Measurements from ENCODE around the gene RBCK1.

The RBCK1 gene

DNA sequence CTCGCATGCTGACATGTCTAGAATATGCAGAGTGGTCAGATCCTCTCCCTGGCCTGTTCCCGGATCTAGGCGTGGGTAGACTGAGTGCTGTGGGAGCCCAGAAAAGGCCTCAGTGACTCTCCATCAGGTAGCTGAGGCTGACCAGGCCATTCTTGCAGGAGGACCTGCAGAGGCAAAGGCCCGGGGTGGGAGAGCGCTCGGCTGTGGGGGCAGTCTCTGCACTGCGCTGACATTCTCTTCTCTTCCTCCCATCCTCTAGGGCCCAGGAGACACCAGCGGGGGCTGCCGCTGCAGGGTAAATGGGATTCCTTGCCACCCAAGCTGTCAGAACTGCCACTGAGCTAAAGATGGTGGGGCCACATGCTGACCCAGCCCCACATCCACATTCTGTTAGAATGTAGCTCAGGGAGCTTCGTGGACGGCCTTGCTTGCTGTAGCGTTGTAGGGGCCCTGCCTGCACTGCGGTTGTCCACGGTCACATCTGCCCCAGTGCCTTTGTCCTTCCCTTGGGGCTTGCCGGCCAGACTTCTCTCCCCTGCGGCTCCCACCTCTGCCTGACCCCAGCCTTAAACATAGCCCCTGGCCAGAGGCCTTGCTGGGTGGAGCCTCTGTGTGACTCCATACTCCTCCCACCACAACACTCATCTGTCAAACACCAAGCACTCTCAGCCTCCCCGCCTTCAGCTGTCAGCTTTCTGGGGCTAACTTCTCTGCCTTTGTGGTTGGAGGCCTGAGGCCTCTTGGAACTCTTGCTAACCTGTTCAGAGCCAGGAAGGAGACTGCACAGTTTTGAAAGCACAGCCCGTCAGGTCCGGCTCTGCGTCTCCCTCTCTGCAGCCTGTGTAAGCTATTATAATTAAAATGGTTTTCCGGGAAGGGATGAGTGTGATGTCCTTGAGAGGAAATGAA lies 22.2 kb downstream of the RBCK1 start:
- no peak for DNase-seq (ENCODE audit: low read depth)
- H3K4me3 ChIP-seq (ENCODE audit: low read depth, low read length) = no peak overlapping the region
- TF ChIP-seq, protein P1, sequence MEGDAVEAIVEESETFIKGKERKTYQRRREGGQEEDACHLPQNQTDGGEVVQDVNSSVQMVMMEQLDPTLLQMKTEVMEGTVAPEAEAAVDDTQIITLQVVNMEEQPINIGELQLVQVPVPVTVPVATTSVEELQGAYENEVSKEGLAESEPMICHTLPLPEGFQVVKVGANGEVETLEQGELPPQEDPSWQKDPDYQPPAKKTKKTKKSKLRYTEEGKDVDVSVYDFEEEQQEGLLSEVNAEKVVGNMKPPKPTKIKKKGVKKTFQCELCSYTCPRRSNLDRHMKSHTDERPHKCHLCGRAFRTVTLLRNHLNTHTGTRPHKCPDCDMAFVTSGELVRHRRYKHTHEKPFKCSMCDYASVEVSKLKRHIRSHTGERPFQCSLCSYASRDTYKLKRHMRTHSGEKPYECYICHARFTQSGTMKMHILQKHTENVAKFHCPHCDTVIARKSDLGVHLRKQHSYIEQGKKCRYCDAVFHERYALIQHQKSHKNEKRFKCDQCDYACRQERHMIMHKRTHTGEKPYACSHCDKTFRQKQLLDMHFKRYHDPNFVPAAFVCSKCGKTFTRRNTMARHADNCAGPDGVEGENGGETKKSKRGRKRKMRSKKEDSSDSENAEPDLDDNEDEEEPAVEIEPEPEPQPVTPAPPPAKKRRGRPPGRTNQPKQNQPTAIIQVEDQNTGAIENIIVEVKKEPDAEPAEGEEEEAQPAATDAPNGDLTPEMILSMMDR (conservative IDR thresholded peaks at IDR 0.05; ENCODE audit: low read depth, low read length) = no peak

DNA sequence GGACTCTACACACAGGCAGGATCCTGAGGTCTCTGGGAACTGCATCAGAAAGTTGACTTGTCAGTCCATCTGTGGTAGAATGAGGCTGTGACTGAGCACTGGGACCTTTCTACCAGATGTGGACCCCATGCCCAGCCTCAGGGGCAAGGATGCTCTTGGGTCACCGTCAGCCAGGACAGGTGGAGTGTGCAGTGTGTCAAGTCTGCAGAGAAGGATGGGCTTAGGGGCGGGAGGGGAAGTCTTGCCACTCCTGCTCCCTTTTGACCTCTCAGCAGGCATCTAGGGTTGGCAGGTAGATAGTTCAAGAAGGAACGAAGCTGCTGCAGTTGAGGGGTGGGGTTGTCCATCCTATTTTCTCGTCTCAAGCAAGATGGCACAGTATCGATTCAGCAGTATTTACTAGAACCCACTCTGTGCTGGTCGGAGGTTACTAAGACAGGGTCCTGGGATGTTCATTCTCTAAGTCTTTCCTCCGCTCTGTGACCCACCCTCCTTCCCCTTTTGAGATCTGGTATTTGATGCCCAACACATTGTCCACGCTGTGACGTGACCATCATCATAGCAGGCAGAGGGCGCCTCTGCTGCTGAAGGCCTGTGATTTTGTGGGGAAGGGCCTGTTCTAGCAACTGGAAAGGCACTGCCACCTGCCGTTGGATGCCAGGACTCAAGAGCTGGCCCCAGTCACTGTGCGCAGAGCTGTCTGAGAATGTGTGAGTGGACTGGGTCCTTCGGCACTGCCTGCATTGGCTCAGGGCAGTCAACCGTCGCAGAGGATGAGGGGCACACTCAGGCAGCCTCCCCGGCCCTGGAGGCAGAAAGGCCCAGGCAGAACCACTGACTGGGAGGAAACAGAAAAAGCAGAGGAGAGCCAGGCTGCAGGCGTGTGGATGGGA lies 23.2 kb downstream of the RBCK1 start:
- TF ChIP-seq, protein P1 (conservative IDR thresholded peaks at IDR 0.05; ENCODE audit: low read depth, low read length) = peak; percentile 69
- DNase-seq (ENCODE audit: low read depth) = peak; percentile 80
- no peak overlapping the region for H3K4me3 ChIP-seq (ENCODE audit: low read depth, low read length)

DNA sequence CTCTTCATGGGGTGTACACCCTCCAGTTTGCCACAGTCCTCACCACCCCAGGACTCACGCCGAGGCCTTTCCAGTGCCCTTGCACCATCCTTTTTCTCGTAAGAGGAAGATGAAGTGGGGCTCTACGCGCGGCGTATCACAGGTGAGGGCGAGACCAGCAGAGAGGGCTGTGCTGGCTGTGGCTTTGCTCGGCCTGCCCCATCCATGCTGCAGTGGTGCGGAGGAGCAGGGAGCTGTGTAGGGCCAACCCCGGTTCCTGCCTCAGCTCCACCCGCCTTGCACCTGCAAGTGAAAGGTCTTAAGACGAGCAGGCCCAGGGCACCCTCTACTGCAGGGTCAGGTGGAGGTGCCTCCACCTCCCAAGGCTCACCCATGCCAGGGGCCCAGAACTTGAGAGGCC lies 24.1 kb downstream of the RBCK1 start:
- no peak overlapping the region for H3K4me3 ChIP-seq (ENCODE audit: low read depth, low read length)
- TF ChIP-seq, protein P1 (conservative IDR thresholded peaks at IDR 0.05; ENCODE audit: low read depth, low read length) = no peak
- no peak for DNase-seq (ENCODE audit: low read depth)

DNA sequence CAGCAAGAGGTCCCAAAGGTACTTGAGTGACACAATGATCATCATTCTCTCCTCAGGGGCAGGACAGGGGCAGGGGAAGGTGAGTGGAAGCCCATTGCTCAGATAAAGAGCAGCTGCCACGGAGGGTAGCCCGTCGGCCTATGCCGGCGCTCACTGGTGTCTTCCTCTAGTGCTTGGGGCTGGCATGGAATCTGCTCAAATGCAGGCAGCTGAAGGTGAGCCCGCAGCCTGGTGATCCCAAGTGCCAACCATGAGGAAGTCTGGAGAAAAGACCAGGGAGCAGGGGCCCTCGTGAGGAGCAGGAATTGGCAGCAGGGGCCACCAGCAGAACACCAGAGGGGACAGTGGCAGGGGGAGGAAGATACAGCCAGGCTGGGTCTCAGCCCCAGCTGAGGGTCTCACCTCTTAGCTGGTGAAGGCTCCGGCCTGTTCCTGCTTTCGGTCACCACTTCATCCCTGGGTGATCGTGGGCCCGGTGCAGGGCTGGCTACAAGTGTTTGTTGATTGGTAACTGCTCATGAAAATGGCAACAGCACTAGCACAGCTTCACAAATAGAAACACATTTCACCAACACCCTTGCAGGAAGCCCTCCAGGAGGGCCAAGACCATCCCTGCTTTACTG lies 24.7 kb downstream of the RBCK1 start:
- H3K4me3 ChIP-seq (ENCODE audit: low read depth, low read length) = no peak overlapping the region
- TF ChIP-seq, protein P1 (conservative IDR thresholded peaks at IDR 0.05; ENCODE audit: low read depth, low read length) = no peak
- no peak for DNase-seq (ENCODE audit: low read depth)

DNA sequence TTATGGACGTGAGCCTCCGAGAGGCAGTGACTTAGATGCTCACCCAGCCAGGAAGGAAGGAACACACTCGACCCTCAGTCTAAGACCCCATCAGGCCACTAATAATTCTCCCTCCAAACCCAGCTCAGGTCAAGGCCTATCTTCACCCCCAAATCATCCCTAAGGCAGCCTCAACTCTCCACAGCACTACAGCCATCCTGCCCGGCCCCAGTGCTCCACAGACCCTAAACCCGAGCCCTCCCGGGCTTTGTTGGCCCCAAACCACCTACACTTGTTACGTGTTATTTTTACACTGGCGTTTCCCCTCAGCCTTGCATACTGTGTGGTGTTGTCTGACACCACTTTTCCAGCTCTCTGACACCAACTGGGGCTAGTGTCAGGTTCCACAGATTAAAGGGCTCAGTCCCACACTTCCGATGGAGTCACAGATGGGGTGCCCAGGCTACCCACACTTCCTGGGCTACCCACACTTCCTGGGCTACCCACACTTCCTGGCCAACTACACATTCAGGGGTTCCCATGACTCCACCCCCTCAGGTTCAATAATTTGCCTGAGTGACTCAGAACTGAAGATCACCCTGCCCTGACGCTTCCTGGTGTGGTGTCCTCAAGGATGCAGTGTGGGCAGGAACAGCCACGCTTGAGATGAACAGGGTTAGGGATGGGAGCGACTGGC lies 25.3 kb downstream of the RBCK1 start:
- DNase-seq (ENCODE audit: low read depth) = peak; percentile 29
- TF ChIP-seq, protein P1 (conservative IDR thresholded peaks at IDR 0.05; ENCODE audit: low read depth, low read length) = no peak

DNA sequence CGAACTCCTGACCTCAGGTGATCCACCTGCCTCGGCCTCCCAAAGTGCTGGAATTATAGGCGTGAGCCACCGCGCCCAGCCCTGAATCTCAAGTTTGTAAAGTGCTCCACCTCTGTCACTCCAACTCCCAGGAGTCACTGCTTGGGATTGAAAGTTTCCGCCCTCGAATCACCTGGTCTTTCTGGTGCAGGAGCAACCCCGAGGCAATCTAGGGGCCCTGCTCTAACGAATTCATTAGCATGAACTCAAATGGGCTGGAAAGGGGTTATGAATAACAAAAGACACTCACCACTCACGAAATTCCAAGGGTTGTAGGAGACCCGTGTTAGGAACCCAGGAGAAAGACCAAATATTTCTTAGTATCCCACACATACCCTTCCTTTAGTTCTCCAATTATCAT lies 26.1 kb downstream of the RBCK1 start:
- no peak for DNase-seq (ENCODE audit: low read depth)
- H3K4me3 ChIP-seq (ENCODE audit: low read depth, low read length) = no peak overlapping the region
- TF ChIP-seq, protein P1 (conservative IDR thresholded peaks at IDR 0.05; ENCODE audit: low read depth, low read length) = no peak

More for the DNA sequence above, 25.3 kb downstream of the RBCK1 start:
- no peak overlapping the region for H3K4me3 ChIP-seq (ENCODE audit: low read depth, low read length)
